ENCODE results near the gene ZNF816.

Gene ZNF816

DNA sequence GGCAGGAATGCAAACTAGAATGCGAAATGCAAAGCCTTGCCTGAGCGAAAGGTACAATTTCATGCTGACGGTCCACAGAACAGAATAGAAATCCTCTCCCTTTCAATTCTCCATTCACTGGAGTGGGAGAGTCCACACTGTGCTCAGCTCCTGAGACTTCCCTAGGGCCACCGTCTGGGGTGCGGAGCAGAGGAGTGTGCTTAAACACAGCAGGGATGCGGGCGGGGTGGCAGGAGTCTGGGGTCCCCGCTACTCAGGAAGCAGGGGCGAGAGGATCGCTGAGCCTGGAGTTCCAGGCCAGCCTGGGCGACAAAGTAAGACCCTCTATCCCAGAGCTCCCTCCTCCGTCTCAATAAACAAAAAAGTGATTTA is 552 bp upstream of the ZNF816 start:
- no peak for DNase-seq (ENCODE audit: low read depth)
- H3K4me3 ChIP-seq (ENCODE audit: low read length), result peak overlapping the region; percentile 83
- TF ChIP-seq, protein P1, sequence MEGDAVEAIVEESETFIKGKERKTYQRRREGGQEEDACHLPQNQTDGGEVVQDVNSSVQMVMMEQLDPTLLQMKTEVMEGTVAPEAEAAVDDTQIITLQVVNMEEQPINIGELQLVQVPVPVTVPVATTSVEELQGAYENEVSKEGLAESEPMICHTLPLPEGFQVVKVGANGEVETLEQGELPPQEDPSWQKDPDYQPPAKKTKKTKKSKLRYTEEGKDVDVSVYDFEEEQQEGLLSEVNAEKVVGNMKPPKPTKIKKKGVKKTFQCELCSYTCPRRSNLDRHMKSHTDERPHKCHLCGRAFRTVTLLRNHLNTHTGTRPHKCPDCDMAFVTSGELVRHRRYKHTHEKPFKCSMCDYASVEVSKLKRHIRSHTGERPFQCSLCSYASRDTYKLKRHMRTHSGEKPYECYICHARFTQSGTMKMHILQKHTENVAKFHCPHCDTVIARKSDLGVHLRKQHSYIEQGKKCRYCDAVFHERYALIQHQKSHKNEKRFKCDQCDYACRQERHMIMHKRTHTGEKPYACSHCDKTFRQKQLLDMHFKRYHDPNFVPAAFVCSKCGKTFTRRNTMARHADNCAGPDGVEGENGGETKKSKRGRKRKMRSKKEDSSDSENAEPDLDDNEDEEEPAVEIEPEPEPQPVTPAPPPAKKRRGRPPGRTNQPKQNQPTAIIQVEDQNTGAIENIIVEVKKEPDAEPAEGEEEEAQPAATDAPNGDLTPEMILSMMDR (IDR thresholded peaks at IDR 0.05; ENCODE audit: insufficient read depth, low read depth, low read length, missing control alignments), result no peak

DNA sequence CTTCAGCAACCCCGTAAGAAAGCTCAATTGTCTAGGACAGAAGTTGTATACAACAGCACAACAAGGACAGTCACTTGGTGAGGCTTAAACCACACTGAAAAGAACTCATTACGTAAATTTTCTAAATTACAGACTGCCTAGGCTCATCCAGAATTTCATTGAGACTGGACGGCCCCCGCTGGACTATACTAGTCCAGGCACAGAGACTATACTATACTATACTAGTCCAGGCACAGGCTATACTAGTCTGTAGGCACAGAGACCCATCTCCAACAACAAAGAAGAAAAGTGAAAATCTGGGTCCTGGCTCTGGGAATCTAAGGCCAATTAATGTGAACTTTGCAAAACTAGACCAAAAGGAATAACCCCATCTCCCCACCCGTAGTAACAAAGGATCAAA is 700 bp downstream of the ZNF816 start:
- DNase-seq (ENCODE audit: low read depth), result no peak
- peak overlapping the region; percentile 83 for H3K4me3 ChIP-seq (ENCODE audit: low read length)
- TF ChIP-seq, protein P1 (IDR thresholded peaks at IDR 0.05; ENCODE audit: insufficient read depth, low read depth, low read length, missing control alignments), result no peak

DNA sequence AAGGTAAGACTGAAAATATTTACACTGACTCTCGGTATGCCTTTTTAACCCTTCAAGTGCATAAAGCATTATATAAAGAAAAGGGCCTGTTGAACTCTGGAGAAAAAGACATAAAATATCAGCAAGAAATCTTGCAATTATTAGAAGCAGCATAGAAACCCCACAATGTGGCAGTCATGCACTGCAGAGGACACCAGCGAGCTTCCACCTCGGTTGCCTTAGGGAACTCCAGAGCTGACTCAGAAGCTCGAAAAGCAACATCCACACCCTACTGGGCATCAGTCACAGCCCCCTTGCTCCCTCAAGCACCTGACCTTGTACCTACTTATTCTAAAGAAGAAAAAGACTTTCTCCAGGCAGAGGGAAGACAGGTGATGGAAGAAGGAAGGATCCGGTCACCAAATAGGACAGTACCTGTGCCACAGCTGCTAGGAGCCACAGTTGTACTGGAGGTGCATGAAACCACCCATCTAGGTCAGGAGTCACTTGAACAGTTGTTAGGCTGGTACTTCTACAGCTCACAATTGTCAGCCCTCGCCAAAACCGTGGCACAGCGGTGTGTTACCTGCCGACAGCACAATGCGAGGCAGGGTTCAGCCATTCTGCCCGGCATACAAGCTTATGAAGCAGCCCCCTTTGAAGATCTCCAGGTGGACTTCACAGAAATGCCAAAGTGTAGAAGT is 2.9 kb downstream of the ZNF816 start:
- DNase-seq (ENCODE audit: low read depth), result peak; percentile 78
- H3K4me3 ChIP-seq (ENCODE audit: low read length), result no peak overlapping the region
- TF ChIP-seq, protein P1 (IDR thresholded peaks at IDR 0.05; ENCODE audit: insufficient read depth, low read depth, low read length, missing control alignments), result no peak

DNA sequence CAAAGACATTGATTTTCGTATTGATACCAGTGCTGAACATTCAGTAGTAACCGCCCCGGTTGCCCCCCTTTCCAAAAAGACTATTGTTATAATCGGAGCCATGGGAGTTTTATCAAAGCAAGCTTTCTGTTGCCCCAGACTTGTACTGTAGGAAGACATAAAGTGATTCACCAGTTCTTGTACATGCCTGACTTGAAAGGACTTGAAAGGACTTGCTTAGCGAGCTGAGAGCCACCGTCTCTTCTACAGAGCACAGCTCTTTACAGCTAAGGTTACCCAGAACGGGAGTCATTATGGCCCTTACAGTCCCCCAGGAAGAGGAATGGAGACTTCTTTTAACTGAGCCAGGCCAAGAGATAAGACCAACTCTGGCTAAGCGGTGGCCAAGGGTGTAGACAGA is 5.1 kb downstream of the ZNF816 start:
- no peak overlapping the region for H3K4me3 ChIP-seq (ENCODE audit: low read length)
- TF ChIP-seq, protein P1 (IDR thresholded peaks at IDR 0.05; ENCODE audit: insufficient read depth, low read depth, low read length, missing control alignments), result no peak

DNA sequence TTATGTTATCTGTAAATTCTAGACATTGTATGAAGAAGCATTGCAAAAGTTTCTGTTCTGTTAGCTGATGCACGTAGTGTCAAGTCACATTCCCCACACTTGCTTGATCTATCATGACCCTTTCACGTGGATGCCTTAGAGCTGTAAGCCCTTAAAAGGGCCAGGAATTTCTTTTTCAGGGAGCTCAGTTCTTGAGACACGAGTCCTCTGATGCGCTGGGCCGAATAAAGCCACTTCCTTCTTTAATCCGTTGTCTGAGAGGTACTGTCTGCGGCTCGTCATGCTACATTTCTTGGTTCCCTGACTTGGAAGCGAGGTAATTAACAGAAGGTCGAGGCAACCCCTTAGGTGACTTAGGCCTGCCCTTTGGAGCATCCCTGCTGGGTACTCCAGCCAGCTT is 5.8 kb downstream of the ZNF816 start:
- TF ChIP-seq, protein P1 (IDR thresholded peaks at IDR 0.05; ENCODE audit: insufficient read depth, low read depth, low read length, missing control alignments), result no peak
- no peak for DNase-seq (ENCODE audit: low read depth)

More for the DNA sequence above, 5.1 kb downstream of the ZNF816 start:
- peak; percentile 83 for DNase-seq (ENCODE audit: low read depth)

DNA sequence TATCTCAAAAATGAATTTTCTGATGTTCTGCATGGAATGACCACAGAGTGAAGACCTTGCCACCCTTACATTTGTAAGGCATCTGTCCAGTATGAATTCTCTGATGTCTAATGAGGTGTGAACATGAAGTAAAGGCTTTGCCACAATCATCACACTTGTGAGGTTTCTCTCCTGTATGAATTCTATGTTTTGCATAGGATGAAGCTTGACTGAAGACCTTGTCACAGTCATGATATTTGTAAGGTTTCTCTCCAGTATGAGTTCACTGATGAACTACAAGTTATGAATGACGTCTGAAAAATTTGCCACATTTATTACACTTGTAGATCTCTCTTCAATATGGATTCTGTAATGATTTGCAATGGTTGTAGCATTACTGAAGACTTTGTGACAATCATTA is 13.3 kb downstream of the ZNF816 start:
- TF ChIP-seq, protein P1 (IDR thresholded peaks at IDR 0.05; ENCODE audit: insufficient read depth, low read depth, low read length, missing control alignments), result no peak
- H3K4me3 ChIP-seq (ENCODE audit: low read length), result no peak overlapping the region
- no peak for DNase-seq (ENCODE audit: low read depth)

More for the DNA sequence above, 5.8 kb downstream of the ZNF816 start:
- no peak overlapping the region for H3K4me3 ChIP-seq (ENCODE audit: low read length)

All from epithelial cell of esophagus (primary cell).